Activated CD4-positive, alpha-beta T cell treated with anti-CD3 and anti-CD28 coated beads, Interleukin-2, Interleukin-6, amounts not matched to agents 100 ng/mL and 50 ng/mL, durations not matched to agents 16 hours and 8 hours (primary cell): ENCODE measurements around the gene RBM8A.

ENCODE experiments used
- DNase-seq: peaks from one replicate; pipeline ENCODE4 v3.0.0-alpha.2; 2020

The RBM8A gene

GRCh38 chr1:145912128-145912641 lies 15.1 kb downstream of the RBM8A start:
- DNase-seq, result no peak

GRCh38 chr1:145908653-145909052 lies 18.6 kb downstream of the RBM8A start:
- DNase-seq, result no peak

GRCh38 chr1:145906954-145907753 lies 20.1 kb downstream of the RBM8A start:
- DNase-seq, result no peak

DNA sequence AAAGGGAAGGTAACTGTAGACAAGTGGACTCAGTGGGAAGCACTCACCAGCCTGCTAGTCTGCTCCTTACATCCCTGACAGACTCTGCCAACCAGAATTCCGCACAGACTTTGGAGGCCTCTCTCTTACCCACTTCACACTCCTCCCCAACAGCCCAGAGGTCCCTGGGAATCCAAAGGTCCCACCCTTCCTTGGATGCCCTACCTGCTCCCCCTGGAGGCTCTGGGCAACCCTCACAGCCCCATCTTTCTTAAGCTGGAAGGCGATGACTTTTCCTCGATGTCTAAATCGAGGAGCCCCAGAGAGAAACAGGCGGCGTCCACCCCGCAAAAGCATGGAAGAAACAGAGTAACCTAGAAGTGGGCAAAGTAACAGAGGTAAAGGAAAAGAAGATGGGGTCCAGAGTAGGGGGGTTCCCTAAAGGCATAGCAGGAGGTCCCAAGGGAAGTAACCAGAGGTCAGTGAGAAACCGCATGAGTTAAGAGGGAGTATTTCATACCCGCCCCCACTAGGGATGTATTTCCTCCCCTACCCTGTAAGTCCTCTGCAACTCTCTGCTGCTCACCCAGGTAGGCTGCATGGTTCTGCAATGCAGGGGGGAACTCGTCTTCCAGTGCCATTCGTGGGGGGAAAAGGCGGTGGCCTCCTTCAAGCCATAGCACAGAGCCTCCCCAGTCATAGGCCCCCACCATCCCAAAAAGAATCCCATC lies 25.8 kb downstream of the RBM8A start:
- no peak for DNase-seq

DNA sequence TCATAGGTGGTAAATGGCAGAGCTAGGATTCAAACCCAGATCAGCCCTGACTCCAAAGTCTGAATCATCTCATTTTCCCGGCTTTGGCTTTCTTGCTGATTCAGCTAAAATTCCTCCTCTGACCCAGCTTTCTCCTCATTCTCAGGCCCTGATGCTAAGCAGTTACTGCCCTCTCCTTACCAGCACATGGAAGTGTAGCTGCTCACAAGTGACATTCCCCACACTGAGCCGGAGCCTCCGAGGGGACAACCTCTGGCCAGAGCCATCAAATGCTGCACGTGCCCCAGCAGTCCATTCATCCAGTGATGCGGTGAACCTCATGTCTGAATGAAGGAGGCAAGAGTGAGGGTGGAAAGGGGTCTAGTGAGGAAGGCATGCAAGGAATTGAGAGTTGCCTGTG lies 28.5 kb downstream of the RBM8A start:
- DNase-seq, result no peak

DNA sequence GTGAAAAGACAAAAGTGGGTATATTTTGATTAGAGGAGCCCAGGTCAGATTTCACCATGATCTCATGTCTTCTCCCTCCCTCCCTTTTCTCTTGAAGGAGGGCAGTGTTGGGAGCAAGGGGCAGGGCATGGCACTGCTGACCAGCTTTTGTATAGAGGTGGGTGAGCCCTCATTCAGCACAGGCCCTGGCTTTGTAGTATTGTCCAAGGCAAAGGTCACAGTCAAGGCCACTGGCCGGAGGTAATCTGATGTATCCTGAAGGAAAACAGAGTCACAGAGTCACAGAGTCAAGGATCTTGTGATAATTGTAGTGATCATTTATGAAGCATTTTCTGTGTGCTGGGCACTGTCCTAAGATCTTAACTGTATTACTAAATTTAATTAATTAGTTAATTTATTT lies 29.3 kb downstream of the RBM8A start:
- DNase-seq, result no peak

- DNase-seq, result no peak
Measured at GRCh38 chr1:145895471-145895870, 31.8 kb downstream of the RBM8A start.

DNA sequence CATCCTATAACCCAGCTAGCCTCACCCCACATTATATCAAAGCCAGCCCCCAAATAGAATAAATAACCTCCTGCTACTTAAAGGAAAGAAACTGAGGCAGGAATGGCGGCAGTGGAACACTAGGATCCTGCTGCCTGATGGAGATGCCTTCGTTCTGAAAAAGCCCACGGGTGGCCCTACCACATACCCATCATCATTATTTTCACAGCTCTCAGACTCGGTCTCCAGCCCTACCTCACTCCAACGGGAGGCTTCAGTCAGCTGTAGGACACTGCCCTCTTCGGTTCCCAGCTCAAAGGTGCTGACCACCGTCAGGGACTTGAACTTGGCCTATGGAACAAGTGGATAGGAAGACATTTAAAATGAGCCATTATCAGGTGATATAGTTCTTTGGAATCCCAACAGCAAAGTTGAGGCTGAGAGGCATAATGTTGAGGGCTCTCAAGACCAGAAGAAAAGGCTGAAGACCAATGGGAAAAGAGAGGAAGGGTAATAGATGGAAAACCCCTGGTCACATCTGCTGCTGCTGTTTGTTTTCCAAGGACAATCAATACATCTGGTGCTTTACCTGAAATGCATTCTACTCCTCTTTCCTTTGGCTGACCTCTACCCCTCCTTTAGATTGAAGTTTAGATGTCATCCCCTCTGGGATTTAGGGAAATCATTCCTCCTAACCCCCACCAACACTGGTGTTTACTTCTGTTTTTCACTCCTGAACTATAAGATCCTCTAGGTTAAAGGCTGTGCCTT lies 33.8 kb downstream of the RBM8A start:
- DNase-seq, result no peak

- DNase-seq, result no peak
Measured at GRCh38 chr1:145892486-145893087, 34.7 kb downstream of the RBM8A start.

- peak; percentile 58 for DNase-seq
Measured at GRCh38 chr1:145891587-145892485, 35.4 kb downstream of the RBM8A start.

GRCh38 chr1:145891143-145891542 lies 36.1 kb downstream of the RBM8A start:
- no peak for DNase-seq

DNA sequence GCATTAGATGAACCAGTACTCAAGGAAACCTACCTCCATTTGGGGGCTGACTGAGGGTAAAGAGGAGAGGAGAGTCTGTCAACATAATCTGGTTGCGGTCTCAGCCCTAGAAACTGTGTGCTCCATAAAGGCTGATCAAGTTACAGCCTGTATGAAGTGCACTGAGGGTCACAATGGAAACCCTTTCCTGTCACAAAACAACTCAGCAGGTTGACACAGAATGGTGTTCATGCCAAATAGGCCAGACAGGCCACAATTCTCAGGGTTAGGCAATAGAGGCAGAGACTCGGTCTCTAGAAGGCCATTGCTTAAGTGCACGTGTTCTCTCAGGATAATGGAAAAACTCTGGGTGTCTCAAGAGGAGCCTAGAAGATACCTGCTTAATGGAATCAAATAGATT lies 37.6 kb downstream of the RBM8A start:
- DNase-seq, result no peak

GRCh38 chr1:145887631-145888030 lies 39.7 kb downstream of the RBM8A start:
- no peak for DNase-seq

GRCh38 chr1:145886816-145887215 lies 40.5 kb downstream of the RBM8A start:
- no peak for DNase-seq

DNA sequence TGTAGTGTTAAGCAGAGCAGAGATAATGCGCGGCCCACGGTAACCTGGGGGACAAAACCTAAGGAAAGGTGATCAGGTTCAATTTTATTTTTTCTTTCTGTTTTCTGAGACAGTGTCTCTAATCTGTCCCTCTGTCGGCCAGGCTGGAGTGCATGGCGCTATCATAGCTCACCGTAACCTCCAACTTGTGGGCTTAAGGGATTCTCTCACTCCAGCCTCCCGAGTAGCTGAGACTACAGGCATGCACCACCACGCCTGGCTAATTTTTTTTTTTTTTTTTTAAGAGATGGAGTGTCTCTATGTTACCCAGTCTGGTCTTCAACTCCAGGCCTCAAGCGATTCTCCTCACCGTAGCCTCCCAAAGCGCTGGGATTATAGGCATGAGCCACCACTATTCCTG lies 40.9 kb downstream of the RBM8A start:
- no peak for DNase-seq

DNA sequence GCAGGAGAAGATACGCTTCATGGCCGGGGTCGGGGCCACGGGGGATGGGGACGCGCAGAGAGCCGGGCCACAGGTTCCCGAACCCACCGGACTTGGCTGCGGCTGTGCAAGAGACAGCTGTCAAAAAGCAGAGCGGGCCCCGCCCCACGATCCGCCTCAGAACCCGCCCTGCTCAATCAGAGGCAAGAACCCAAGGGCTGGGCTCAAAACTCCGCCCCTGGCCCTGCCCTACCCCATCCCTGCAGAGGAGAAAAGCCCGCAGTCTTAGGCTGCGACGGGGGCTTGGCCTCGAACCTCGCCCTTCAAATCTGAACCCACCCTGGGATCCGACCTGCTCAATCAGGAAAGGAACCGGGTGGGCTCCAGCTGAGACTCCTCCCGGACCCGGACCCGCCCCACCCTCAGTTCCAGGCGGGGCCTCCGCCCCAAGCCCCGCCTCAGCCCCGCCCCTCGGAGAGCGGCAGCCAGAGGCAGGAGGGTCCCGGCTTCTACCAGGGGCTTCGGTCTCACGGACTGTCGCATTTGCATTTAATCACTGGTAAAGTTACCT lies 41.5 kb downstream of the RBM8A start, which contains the start of gene ANKRD35:
TSS of gene ANKRD35 (minus strand) at position 129 of the 550 bp plus-strand sequence. CDS start at position 21, 108 bp downstream.
- peak; percentile 79 for DNase-seq

- no peak for DNase-seq
Measured at GRCh38 chr1:145884675-145885074, 42.6 kb downstream of the RBM8A start.

DNA sequence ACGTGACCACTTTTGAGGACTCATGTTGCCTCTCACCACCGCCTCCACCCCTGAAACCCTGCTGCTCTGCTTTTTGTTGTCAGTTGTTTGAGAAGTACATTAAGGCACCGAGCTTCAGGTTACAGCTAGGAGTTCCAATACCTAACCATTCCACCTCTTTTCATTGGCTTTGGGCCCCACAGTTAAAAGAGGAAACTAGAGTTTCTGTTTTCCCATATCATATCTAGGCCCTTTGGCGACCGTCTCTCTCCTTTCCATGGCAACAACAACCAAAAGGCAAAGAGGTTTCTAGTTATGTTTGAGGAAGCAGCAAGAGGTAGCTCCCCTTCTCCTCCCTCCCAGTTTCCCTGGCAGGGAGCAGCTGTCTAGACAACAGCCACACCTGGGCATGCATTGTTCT lies 47.5 kb downstream of the RBM8A start:
- DNase-seq, result no peak

DNA sequence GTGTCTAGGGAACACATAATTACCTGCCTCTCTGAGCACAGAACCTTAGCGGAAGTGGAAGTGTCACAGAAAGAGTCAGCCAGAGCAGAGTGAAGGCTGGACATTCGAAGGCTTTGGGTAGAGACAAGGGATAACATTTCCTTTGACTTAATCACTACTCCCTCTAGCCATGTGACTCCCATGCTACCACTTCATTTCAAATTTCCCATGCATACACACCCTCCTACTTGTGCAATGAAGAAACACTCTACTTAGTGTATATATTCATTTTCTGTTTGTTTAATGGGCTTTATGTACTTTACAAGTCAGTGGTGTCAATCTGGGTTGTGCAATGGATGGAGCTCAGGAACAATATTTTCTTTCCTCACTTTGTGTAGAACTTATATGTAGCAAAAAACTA lies 48.6 kb downstream of the RBM8A start:
- DNase-seq, result no peak

DNA sequence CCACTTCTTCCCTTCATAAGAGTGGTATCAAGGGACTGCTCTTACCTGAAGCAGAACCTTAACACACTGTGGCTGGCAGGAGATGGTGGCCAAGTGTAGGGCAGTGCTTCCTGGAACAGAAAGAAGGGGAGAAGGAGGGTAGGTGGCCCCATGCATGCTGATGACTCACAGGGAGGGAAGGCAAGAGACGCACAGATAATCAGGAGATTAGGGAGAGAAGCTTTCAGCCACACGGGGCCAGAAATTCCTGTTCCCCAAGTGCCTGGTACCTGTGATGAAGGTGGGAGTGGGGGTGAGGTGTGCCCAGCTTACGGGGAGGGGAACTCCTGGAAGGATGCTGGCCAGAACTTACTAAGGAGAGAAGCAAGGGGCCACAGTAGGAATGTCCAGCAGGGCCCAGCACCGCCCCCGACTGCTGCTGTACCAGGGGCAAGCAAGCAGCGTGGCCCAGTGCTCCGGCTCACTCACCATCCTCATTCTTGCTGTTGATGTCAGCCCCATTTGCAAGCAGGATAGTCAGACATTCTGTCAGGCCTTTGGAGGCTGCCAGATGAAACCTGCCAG lies 49.3 kb downstream of the RBM8A start:
- no peak for DNase-seq

DNA sequence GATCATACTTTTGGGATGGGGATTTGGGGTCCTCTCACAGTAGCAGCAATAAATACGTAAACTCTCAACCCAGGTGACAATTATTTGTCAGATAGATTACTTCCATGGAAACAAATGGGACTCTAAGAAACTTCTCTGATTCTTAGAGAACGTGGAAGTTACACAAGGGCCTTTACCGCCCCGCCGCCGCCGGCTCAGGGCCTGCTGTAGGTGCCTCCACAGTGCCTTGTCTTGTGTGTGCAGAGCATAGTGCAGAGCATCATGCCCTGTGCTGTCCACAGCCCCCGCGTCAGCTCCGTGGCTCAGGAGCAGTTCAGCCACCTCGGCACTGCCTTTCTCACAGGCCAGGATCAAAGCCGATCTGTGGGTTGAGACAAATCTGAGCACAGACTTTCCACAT lies 52.6 kb downstream of the RBM8A start:
- no peak for DNase-seq
